Measurements from ENCODE around the gene SYVN1. TPM values are rescaled to one million over a fixed set of nuclear protein-coding genes. Genes with fewer than 3 reads are reported as not detected.
A peak's percentile ranks its signal among the peaks of the same experiment; 100 is the strongest.

Gene SYVN1
- total and polyA plus RNA-seq, 10 of the 15 experiments (the other 5 are each of a cell fraction or from before 2014, with no cell fraction given), result 0.79 to 63.6 (median 20.1) TPM

DNA sequence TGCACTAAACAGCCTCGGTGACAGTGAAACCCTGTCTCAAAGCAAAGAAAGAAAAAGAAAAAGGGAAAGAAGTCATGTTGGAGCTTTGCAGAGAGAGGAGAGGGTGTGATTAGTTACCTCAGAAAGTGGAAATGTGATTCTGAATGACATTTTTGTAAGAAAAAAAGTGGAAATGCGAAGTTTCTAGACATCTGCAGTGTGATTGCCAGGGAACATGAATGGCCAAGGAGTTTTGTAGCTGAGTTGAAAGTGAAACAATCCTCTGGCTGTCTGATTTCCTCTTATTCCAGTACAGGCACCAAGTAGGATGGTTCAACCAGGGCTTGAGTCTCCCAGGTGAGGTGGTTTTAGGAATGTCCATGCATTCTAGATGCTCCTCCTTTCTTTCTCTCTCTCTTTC lies 17.8 kb upstream of the SYVN1 start:
- Histone ChIP-seq H3K79me2 (ENCODE audit: control insufficient read depth, insufficient read depth, low read length) (no peaks in the 10 kb centered on the region), H3K27ac (ENCODE audit: control insufficient read depth, insufficient read depth) (peak overlapping the region; percentile 35), H3K9ac (ENCODE audit: control insufficient read depth, insufficient read depth, low read length) (no peak overlapping the region), H3K9me3 (replicated peaks; ENCODE audit: control insufficient read depth, insufficient read depth, low read length) (no peaks in the 10 kb centered on the region), H3K36me3 (ENCODE audit: control insufficient read depth in 2 of 2, insufficient read depth in 2 of 2, low read length in 1 of 2) (no peaks in the 10 kb centered on the region), H3K27me3 (replicated peaks in 1 of 2; ENCODE audit: control insufficient read depth in 2 of 2, insufficient read depth in 2 of 2, low read length in 1 of 2) (no peaks in the 10 kb centered on the region; a peak in 1 of 4 replicates), H3K4me3 (no peak overlapping the region), H3K4me1 (ENCODE audit: control insufficient read depth, insufficient read depth, low read length) (peaks cover 29% of the 10 kb centered on the region), H4K20me1 (ENCODE audit: control insufficient read depth, insufficient read depth) (no peaks in the 10 kb centered on the region), H3K4me2 (ENCODE audit: control insufficient read depth, insufficient read depth) (peak overlapping the region; percentile 40; the same call in 1 of the 2 replicates), H2AFZ (ENCODE audit: control insufficient read depth, low read depth, low read length) (peak overlapping the region; percentile 62)
- ChIA-PET RAD21 (ENCODE audit: unreplicated experiment) (interaction anchor here (0.7 kb wide), 1 partner anchor 181 kb away, joined by 3 read pairs; no protein-coding TSS in a partner anchor), CTCF (interaction anchor here (0.7 to 0.9 kb wide), 3 partner anchors 40 to 45 kb away, joined by 3 read pairs; partner anchors contain the start of gene TM7SF2), POLR2A (interaction anchor here (1.2 kb wide), 1 partner anchor 17 kb away, joined by 3 read pairs; no protein-coding TSS in a partner anchor), SMC1A (ENCODE audit: uncharacterized antibody, unreplicated experiment) (no interaction called here)
- no peak for DNase-seq (ENCODE audit: low read depth, low spot score)
- intact Hi-C loops (cut with micrococcal nuclease; ENCODE audit: unreplicated experiment) (no loop called here), in situ Hi-C loops (cut with MboI) (no loop called here)
- no TSS peak for BruUV-seq (replicated peaks)
- ATAC-seq, result peak; percentile 40
- WGBS (ENCODE audit: insufficient coverage, insufficient replicate concordance, low lambda C conversion rate, missing lambda C conversion rate), result 27% methylated on average over 2 of the region's 2 CpGs
- TF ChIP-seq, protein P1, sequence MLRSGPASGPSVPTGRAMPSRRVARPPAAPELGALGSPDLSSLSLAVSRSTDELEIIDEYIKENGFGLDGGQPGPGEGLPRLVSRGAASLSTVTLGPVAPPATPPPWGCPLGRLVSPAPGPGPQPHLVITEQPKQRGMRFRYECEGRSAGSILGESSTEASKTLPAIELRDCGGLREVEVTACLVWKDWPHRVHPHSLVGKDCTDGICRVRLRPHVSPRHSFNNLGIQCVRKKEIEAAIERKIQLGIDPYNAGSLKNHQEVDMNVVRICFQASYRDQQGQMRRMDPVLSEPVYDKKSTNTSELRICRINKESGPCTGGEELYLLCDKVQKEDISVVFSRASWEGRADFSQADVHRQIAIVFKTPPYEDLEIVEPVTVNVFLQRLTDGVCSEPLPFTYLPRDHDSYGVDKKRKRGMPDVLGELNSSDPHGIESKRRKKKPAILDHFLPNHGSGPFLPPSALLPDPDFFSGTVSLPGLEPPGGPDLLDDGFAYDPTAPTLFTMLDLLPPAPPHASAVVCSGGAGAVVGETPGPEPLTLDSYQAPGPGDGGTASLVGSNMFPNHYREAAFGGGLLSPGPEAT (IDR thresholded peaks at IDR 0.05; ENCODE audit: low read depth), result no peak
- TF ChIP-seq SPI1 (IDR thresholded peaks at IDR 0.05; ENCODE audit: borderline replicate concordance, insufficient read depth, low read depth, low read length) (peak; percentile 28; the same call in 1 of the 2 replicates), TAF1 (IDR thresholded peaks at IDR 0.05; ENCODE audit: borderline replicate concordance, low read depth, low read length) (peak; percentile 19; the same call in 1 of the 2 replicates)
- FAIRE-seq, result no peak

DNA sequence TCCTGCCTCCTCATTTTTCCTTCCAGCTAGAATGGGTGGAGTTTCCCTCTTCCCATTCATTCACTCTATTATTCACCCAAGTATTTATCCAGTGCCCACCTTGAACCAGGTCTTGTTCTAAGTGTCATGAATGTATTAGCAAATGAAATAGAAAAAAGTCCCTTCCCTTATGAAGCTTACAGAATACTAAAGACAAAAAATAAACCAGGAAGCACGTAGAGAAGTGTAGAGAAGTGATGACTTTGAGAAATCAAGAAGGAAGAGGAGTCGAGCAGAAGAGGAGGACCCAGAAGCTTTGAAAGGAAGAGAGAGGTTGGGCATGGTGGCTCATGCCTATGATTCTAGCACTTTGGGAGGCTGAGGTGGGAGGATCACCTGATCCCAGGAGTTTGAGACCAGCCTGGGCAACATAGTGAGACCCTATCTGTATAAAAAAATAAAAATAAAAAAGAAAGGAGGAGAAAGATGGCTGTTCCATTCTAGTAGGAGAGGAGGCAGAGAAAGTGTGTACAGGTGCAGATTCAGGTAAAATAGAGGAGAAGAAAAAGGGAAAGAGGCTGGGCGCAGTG lies 17.1 kb upstream of the SYVN1 start:
- Histone ChIP-seq H3K9ac (ENCODE audit: control insufficient read depth, insufficient read depth, low read length) (no peak overlapping the region; the same call in 1 of the 2 replicates), H4K20me1 (ENCODE audit: control insufficient read depth, insufficient read depth) (no peaks in the 10 kb centered on the region), H3K4me1 (ENCODE audit: control insufficient read depth, insufficient read depth, low read length) (peaks cover 29% of the 10 kb centered on the region), H3K4me2 (ENCODE audit: control insufficient read depth, insufficient read depth) (peak overlapping the region; percentile 91), H3K27me3 (replicated peaks in 1 of 2; ENCODE audit: control insufficient read depth in 2 of 2, insufficient read depth in 2 of 2, low read length in 1 of 2) (no peaks in the 10 kb centered on the region; a peak in 1 of 4 replicates), H2AFZ (ENCODE audit: control insufficient read depth, low read depth, low read length) (peak overlapping the region; percentile 92), H3K79me2 (ENCODE audit: control insufficient read depth, insufficient read depth, low read length) (no peaks in the 10 kb centered on the region), H3K36me3 (ENCODE audit: control insufficient read depth in 2 of 2, insufficient read depth in 2 of 2, low read length in 1 of 2) (no peaks in the 10 kb centered on the region), H3K27ac (ENCODE audit: control insufficient read depth, insufficient read depth) (peak overlapping the region; percentile 82), H3K9me3 (replicated peaks; ENCODE audit: control insufficient read depth, insufficient read depth, low read length) (no peaks in the 10 kb centered on the region), H3K4me3 (no peak overlapping the region)
- ChIA-PET SMC1A (ENCODE audit: uncharacterized antibody, unreplicated experiment) (interaction anchor here (0.6 kb wide), 1 partner anchor 91 kb away, joined by 3 read pairs; no protein-coding TSS in a partner anchor), RAD21 (ENCODE audit: unreplicated experiment) (no interaction called here), POLR2A (interaction anchor here (1.2 kb wide), 1 partner anchor 16 kb away, joined by 3 read pairs; no protein-coding TSS in a partner anchor), CTCF (interaction anchor here (0.8 to 0.9 kb wide), 2 partner anchors 40 to 41 kb away, joined by 3 read pairs; partner anchors contain the start of gene TM7SF2)
- 47% methylated on average over 3 of the region's 3 CpGs for WGBS (ENCODE audit: insufficient coverage, insufficient replicate concordance, low lambda C conversion rate, missing lambda C conversion rate)
- FAIRE-seq (no peak), DNase-seq (ENCODE audit: low read depth, low spot score) (no peak), ATAC-seq (no peak)
- intact Hi-C loops (cut with micrococcal nuclease; ENCODE audit: unreplicated experiment), result no loop called here
- no TSS peak for BruUV-seq (replicated peaks)
- in situ Hi-C loops (cut with MboI), result no loop called here
- no peak for TF ChIP-seq RAD51 (IDR thresholded peaks at IDR 0.05)
- TF ChIP-seq, protein P2, sequence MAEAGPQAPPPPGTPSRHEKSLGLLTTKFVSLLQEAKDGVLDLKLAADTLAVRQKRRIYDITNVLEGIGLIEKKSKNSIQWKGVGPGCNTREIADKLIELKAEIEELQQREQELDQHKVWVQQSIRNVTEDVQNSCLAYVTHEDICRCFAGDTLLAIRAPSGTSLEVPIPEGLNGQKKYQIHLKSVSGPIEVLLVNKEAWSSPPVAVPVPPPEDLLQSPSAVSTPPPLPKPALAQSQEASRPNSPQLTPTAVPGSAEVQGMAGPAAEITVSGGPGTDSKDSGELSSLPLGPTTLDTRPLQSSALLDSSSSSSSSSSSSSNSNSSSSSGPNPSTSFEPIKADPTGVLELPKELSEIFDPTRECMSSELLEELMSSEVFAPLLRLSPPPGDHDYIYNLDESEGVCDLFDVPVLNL (IDR thresholded peaks at IDR 0.05; ENCODE audit: low read depth, low read length), result no peak
- no peak for TF ChIP-seq HDAC6 (IDR thresholded peaks at IDR 0.05; ENCODE audit: unreplicated experiment)
- TF ChIP-seq ZZZ3 (IDR thresholded peaks at IDR 0.05; ENCODE audit: control insufficient read depth, insufficient read length, low read depth), result no peak
